Skeletal muscle cell (primary cell): ENCODE data around the gene LSS.
"Not testable (repeated sequence)": the region's sequence is repeated elsewhere in the genome, so short reads cannot be mapped to it uniquely, and the experiment has no call there.

Experiments
- DNase-seq: peaks from one replicate; pipeline ENCODE4 v3.0.0-alpha.2; 2010; ENCODE audit warnings: low read depth
- H3K4me3 ChIP-seq: 2 replicates; pipeline ENCODE4 v1.5.1; 2011; ENCODE audit warnings: low read depth, mild to moderate bottlenecking, control low read depth, low read length, moderate library complexity

Gene LSS

GRCh38 chr21:46208761-46209721 is 19.5 kb downstream of the LSS start:
- H3K4me3 ChIP-seq = no peak overlapping the region
- no peak for DNase-seq

- no peak for DNase-seq
- H3K4me3 ChIP-seq = no peak overlapping the region
Observed at GRCh38 chr21:46207920-46208591, 20.5 kb downstream of the LSS start.

GRCh38 chr21:46207006-46207919 is 21.3 kb downstream of the LSS start:
- no peak overlapping the region for H3K4me3 ChIP-seq
- DNase-seq = no peak

DNA sequence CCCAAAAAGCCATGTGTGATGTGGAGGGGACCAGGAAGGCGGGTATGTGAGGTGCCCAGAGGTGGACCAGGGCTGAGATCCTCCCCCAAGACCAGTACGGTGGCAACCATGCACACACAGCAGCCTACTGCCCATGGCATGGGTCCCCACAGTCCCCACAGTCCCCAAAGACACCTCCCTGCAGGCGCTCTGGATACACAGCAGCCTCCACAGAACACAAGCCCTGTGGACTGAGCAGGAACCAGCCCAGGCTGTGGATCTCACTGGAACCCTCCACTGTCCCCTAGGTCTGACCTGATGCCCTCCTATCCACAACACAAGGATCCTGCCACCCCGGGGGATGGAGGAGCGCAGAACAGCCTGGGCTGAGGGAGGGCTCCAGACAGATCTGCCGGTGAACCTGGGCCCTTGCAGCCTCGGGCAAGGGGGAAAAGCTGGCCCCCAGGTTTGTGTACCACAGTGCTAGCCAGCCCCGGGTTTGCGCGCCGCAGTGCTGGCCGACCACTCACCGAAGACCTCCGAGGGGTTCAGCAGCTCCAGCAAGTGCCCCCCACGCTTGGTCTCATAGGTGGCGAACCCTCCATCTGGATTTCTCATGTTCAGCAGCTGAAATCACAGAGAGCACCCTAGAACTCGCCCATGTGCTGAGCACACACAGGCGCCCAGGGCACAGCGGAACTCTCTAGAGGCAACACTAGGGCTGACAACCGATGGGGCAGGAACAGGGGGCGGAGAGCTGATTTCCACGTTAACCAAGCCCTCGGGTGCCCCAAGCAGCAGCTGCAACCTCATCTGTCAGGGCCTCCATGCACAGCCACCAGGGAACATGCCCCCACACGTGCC is 22.2 kb downstream of the LSS start:
- DNase-seq = no peak
- H3K4me3 ChIP-seq = no peak overlapping the region

GRCh38 chr21:46205766-46206162 is 22.8 kb downstream of the LSS start:
- H3K4me3 ChIP-seq = no peak overlapping the region
- no peak for DNase-seq

- DNase-seq = no peak
- no peak overlapping the region for H3K4me3 ChIP-seq
Observed at GRCh38 chr21:46205166-46205565, 23.4 kb downstream of the LSS start.

GRCh38 chr21:46203203-46203600 is 25.4 kb downstream of the LSS start:
- H3K4me3 ChIP-seq = no peak overlapping the region
- no peak for DNase-seq

- H3K4me3 ChIP-seq = no peak overlapping the region
- DNase-seq = no peak
Observed at GRCh38 chr21:46202592-46203202, 25.9 kb downstream of the LSS start.

DNA sequence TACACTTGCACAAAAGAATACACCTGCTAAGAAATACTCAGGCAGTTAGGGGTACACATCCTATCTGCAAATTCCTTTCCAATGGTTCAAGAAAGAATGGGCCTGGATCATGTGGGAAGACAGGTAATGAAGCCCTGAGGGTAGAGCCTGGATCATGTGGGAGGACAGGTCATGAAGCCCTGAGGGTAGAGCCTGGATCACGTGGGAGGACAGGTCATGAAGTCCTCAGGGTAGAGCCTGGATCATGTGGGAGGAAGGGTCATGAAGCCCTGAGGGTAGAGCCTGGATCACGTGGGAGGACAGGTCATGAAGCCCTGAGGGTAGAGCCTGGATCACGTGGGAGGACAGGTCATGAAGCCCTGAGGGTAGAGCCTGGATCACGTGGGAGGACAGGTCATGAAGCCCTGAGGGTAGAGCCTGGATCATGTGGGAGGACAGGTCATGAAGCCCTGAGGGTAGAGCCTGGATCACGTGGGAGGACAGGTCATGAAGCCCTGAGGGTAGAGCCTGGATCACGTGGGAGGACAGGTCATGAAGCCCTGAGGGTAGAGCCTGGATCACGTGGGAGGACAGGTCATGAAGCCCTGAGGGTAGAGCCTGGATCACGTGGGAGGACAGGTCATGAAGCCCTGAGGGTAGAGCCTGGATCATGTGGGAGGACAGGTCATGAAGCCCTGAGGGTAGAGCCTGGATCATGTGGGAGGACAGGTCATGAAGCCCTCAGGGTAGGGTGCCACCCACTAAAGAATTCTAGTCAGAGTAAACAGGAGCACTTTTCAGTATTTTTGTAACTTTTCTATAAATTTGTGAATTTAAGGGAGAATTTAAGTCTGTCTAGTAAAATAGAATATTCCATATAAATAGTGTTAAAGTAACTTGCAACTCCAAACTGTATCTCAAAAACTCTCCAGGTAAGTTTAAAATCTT is 27.4 kb downstream of the LSS start:
- not testable (repeated sequence) for DNase-seq, H3K4me3 ChIP-seq

DNA sequence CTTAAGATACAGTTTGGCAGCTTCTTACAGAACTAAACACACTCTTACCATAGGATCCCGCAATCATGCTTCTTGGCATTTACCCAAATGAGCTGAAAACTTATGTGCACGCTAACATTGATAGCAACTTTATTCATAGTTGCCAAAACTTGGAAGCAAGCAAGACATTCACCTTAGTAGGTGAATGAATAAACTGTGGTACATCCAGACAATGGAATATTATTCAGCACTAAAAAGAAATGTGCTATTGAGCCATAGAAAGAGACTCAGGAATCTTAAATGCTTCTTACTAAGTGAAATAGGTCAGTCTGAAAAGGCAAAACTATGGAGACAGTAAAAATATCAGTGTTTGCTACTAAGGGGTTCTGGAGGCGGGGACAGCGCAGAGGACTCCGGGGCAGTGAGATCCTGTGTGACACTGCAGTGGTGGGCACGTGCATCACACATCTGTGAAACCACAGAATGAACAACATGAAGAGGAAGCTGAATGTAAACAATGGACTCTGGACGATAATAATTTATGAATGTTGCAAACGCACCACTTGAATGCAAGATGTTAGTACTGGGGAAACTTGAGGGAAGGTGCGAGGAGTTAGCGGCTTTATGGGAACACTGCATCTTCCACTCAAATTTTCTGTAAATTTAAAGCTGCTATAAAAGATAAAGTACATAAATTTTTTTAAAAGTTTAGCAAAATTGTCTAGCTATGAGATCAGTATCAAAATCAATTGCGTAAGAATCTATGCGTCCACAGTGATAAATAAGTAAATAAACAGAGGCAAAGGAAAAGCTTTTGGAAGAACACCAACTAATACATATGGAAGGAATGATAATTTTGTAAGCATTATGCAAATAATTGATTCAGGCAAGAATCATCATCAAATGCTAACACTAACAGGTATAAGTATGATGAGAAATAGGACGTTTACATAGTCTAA is 28.9 kb downstream of the LSS start:
- no peak for DNase-seq
- H3K4me3 ChIP-seq = no peak overlapping the region

DNA sequence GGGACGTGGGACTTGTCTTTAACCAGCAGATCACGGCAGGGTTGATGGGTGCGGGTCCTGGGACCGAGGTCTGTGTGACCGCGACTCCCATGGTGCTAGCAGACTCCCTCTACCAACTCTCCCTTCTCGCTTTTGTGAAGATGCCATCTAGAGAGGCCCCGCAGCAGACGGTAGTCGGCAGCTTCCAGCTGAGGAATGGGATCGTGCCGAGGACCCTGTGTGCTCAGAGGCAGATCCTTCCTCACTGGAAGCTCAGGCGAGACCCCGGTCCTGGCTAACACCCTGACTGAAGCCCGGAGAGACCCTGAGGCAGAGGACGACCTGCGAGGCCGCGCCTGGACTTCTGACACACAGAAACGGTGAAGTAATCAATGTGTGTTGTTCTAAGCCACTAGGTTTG is 31.8 kb downstream of the LSS start:
- DNase-seq = no peak
- no peak overlapping the region for H3K4me3 ChIP-seq

- no peak for DNase-seq
- H3K4me3 ChIP-seq = no peak overlapping the region
Observed at GRCh38 chr21:46195595-46196195, 32.9 kb downstream of the LSS start.

- no peak for DNase-seq
Observed at GRCh38 chr21:46194374-46195334, 33.9 kb downstream of the LSS start.

GRCh38 chr21:46193829-46194373 is 34.7 kb downstream of the LSS start:
- DNase-seq = no peak
- no peak overlapping the region for H3K4me3 ChIP-seq

More at GRCh38 chr21:46194374-46195334, 33.9 kb downstream of the LSS start:
- no peak overlapping the region for H3K4me3 ChIP-seq
